Endodermal cell (in vitro differentiated cells): Measurements from ENCODE around the gene PPM1B. TPM values are rescaled to one million over a fixed set of nuclear protein-coding genes. Genes with fewer than 3 reads are reported as not detected.
A peak's percentile ranks its signal among the peaks of the same experiment; 100 is the strongest.

ENCODE experiments used
- DNase-seq: peaks from one replicate; pipeline ENCODE4 v3.0.0-alpha.2; 2017
- H3K27ac ChIP-seq: 2 replicates; pipeline ENCODE4 v1.5.1; 2013; ENCODE audit warnings: mild to moderate bottlenecking, low read depth, low read length, moderate library complexity
- H3K27me3 ChIP-seq: 2 replicates; pipeline ENCODE4 v1.6.1; 2013; ENCODE audit warnings: mild to moderate bottlenecking, low read length, moderate library complexity; ENCODE audit not compliant: insufficient read depth, control insufficient read depth, poor library complexity, severe bottlenecking
- H3K36me3 ChIP-seq: 2 replicates; pipeline ENCODE4 v1.7.0; 2013; ENCODE audit warnings: mild to moderate bottlenecking, low read length, moderate library complexity; ENCODE audit not compliant: control insufficient read depth, insufficient read depth
- H3K4me1 ChIP-seq: one replicate; pipeline ENCODE4 v1.7.0; 2013; ENCODE audit warnings: low read length; ENCODE audit not compliant: control insufficient read depth, insufficient read depth
- H3K4me3 ChIP-seq: 2 replicates; pipeline ENCODE4 v1.5.1; 2013; ENCODE audit warnings: mild to moderate bottlenecking, low read length, moderate library complexity
- H3K9ac ChIP-seq: 2 replicates; pipeline ENCODE4 v1.6.1; 2013; ENCODE audit warnings: mild to moderate bottlenecking, low read length, moderate library complexity; ENCODE audit not compliant: poor library complexity, severe bottlenecking; ENCODE audit errors: extremely low read depth
- H3K9me3 ChIP-seq: 2 replicates; pipeline ENCODE4 v1.6.1; 2013; ENCODE audit warnings: mild to moderate bottlenecking, low read length, moderate library complexity; ENCODE audit not compliant: control insufficient read depth
- H3K27ac Mint-ChIP-seq: 2 replicates; pipeline ENCODE4 v1.8.0; 2020; ENCODE audit warnings: mixed read lengths
- H3K27me3 Mint-ChIP-seq: 2 replicates; pipeline ENCODE4 v1.8.0; 2021; ENCODE audit warnings: mild to moderate bottlenecking, mixed read lengths; ENCODE audit not compliant: insufficient read depth
- H3K36me3 Mint-ChIP-seq: 2 replicates; pipeline ENCODE4 v1.8.0; 2020; ENCODE audit warnings: low read depth, mixed read lengths
- H3K4me1 Mint-ChIP-seq: 2 replicates; pipeline ENCODE4 v1.8.0; 2020; ENCODE audit warnings: mixed read lengths
- H3K4me3 Mint-ChIP-seq: 2 replicates; pipeline ENCODE4 v1.8.0; 2020; ENCODE audit warnings: mild to moderate bottlenecking, moderate library complexity, mixed read lengths
- H3K9me3 Mint-ChIP-seq: 2 replicates; pipeline ENCODE4 v1.8.0; 2020; ENCODE audit warnings: mild to moderate bottlenecking, mixed read lengths
- WGBS, 2 experiments: methylation state at CpG; one replicate each; pipeline versions ENCODE4 v1.1.5 to v1.1.7; 2013; ENCODE audit warnings: missing lambda C conversion rate in 2 of 2, mixed read lengths in 1 of 2; ENCODE audit not compliant: insufficient coverage in 1 of 2, insufficient read length in 1 of 2; 5-methylcytosine and 5-hydroxymethylcytosine counted together
- total RNA-seq, 2 donors: library from RNA; stranded (reverse); fragmentation: NEBNext Ultra II Directional in 1 of 2; extraction: Animal tissue kit (Norgen Biotek cat#: 25700) in 1 of 2; gene quantifications; 2 replicates in 1 of 2; 3 replicates in 1 of 2; pipeline ENCODE4 v1.2.1, GENCODE V29; 2021
- TF ChIP-seq, protein P1 (sequence below): fragments of 200-600 bp; sonication (generic); conservative IDR thresholded peaks from 2 replicates; pipeline ENCODE4 v1.5.0; 2021; ENCODE audit warnings: antibody characterized with exemption, mild to moderate bottlenecking

PPM1B gene
- total RNA-seq, 2 donors from 2014 or later, result 54.9 to 70.5 TPM

GRCh38 chr2:44267269-44267795, 98.7 kb downstream of the PPM1B start:
- Histone ChIP-seq H3K4me3 (no peak overlapping the region), H3K4me1 (peaks cover 6% of the 10 kb centered on the region), H3K9ac (no peak overlapping the region), H3K9me3 (no peaks in the 10 kb centered on the region), H3K27me3 (no peaks in the 10 kb centered on the region), H3K36me3 (no peaks in the 10 kb centered on the region), H3K27ac (peak overlapping the region; percentile 19)
- no peak overlapping the region for H3K4me3 Mint-ChIP-seq
- peaks cover 3% of the 10 kb centered on the region for H3K9me3 Mint-ChIP-seq
- TF ChIP-seq, protein P1, sequence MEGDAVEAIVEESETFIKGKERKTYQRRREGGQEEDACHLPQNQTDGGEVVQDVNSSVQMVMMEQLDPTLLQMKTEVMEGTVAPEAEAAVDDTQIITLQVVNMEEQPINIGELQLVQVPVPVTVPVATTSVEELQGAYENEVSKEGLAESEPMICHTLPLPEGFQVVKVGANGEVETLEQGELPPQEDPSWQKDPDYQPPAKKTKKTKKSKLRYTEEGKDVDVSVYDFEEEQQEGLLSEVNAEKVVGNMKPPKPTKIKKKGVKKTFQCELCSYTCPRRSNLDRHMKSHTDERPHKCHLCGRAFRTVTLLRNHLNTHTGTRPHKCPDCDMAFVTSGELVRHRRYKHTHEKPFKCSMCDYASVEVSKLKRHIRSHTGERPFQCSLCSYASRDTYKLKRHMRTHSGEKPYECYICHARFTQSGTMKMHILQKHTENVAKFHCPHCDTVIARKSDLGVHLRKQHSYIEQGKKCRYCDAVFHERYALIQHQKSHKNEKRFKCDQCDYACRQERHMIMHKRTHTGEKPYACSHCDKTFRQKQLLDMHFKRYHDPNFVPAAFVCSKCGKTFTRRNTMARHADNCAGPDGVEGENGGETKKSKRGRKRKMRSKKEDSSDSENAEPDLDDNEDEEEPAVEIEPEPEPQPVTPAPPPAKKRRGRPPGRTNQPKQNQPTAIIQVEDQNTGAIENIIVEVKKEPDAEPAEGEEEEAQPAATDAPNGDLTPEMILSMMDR, result no peak
- H3K27me3 Mint-ChIP-seq, result no peaks in the 10 kb centered on the region
- no peak for DNase-seq
- WGBS, 2 experiments, result 94 to 98% methylated on average over 3 of the region's 3 CpGs
- peaks cover 16% of the 10 kb centered on the region for H3K4me1 Mint-ChIP-seq
- no peaks in the 10 kb centered on the region for H3K36me3 Mint-ChIP-seq
- no peak overlapping the region for H3K27ac Mint-ChIP-seq

GRCh38 chr2:44267796-44268648, 99.3 kb downstream of the PPM1B start:
- no peak for DNase-seq
- H3K36me3 ChIP-seq, result no peaks in the 10 kb centered on the region
- H3K4me3 ChIP-seq, result no peak overlapping the region
- peak overlapping the region; percentile 19 for H3K27ac ChIP-seq
- Mint-ChIP-seq H3K36me3 (no peaks in the 10 kb centered on the region), H3K27ac (peak overlapping the region; percentile 8), H3K4me3 (no peak overlapping the region), H3K9me3 (peaks cover 3% of the 10 kb centered on the region), H3K4me1 (peaks cover 18% of the 10 kb centered on the region), H3K27me3 (no peaks in the 10 kb centered on the region)
- TF ChIP-seq, protein P1, result no peak
- no peaks in the 10 kb centered on the region for H3K27me3 ChIP-seq
- no peak overlapping the region for H3K9ac ChIP-seq
- 80 to 83% methylated on average over 5 to 7 of the region's 7 CpGs for WGBS, 2 experiments
- H3K4me1 ChIP-seq, result peaks cover 6% of the 10 kb centered on the region
- no peaks in the 10 kb centered on the region for H3K9me3 ChIP-seq

- H3K9ac ChIP-seq, result no peak overlapping the region
Observed at GRCh38 chr2:44269831-44270230, 101.2 kb downstream of the PPM1B start.

More at GRCh38 chr2:44269831-44270230, 101.2 kb downstream of the PPM1B start:
- H3K4me1 ChIP-seq, result peaks cover 6% of the 10 kb centered on the region
- Mint-ChIP-seq H3K4me1 (peaks cover 18% of the 10 kb centered on the region), H3K27ac (no peak overlapping the region), H3K36me3 (no peaks in the 10 kb centered on the region), H3K4me3 (no peak overlapping the region), H3K9me3 (peaks cover 3% of the 10 kb centered on the region), H3K27me3 (no peaks in the 10 kb centered on the region)
- H3K9me3 ChIP-seq, result no peaks in the 10 kb centered on the region
- WGBS, 2 experiments, result 80 to 100% methylated on average over 1 of the region's 1 CpG
- no peaks in the 10 kb centered on the region for H3K27me3 ChIP-seq
- H3K4me3 ChIP-seq, result no peak overlapping the region
- TF ChIP-seq, protein P1, result no peak
- H3K27ac ChIP-seq, result no peak overlapping the region
- no peak for DNase-seq
- H3K36me3 ChIP-seq, result no peaks in the 10 kb centered on the region
